OCI-LY1 (cell line): ENCODE measurements around the gene NAV2.
"Not testable (repeated sequence)": the region's sequence is repeated elsewhere in the genome, so short reads cannot be mapped to it uniquely, and the experiment has no call there.

Experiments
- H2AFZ ChIP-seq: fragments of 200-600 bp; sonication (generic), shearing (Covaris generic); 2 replicates; pipeline ENCODE4 v1.6.0; 2014; ENCODE audit warnings: antibody characterized with exemption, mild to moderate bottlenecking, low read length
- H3F3A ChIP-seq: fragments of 200-600 bp; sonication (generic), shearing (Covaris generic); 2 replicates; pipeline ENCODE4 v1.6.0; 2014; ENCODE audit warnings: mild to moderate bottlenecking, antibody characterized with exemption, low read length, moderate library complexity; ENCODE audit not compliant: insufficient read depth
- H3K27ac ChIP-seq: fragments of 200-600 bp; sonication (generic); 2 replicates; pipeline ENCODE4 v1.5.1; 2014; ENCODE audit warnings: low read length, mixed run types, mild to moderate bottlenecking, low read depth; ENCODE audit not compliant: poor library complexity, severe bottlenecking
- H3K27me3 ChIP-seq: fragments of 200-600 bp; sonication (generic); 2 replicates; pipeline ENCODE4 v1.6.0; 2014; ENCODE audit warnings: antibody characterized with exemption, mild to moderate bottlenecking, low read length, moderate library complexity; ENCODE audit not compliant: insufficient read depth
- H3K36me3 ChIP-seq: fragments of 200-600 bp; sonication (generic); 2 replicates; pipeline ENCODE4 v1.6.1; 2014; ENCODE audit warnings: mild to moderate bottlenecking, antibody characterized with exemption, low read length, moderate library complexity, mixed read lengths; ENCODE audit not compliant: insufficient read depth
- H3K4me1 ChIP-seq: fragments of 200-600 bp; sonication (generic); 2 replicates; pipeline ENCODE4 v1.5.1; 2014; ENCODE audit warnings: mild to moderate bottlenecking, low read length, moderate library complexity; ENCODE audit not compliant: insufficient read depth, severe bottlenecking
- H3K4me2 ChIP-seq: fragments of 200-600 bp; sonication (generic), shearing (Covaris generic); 2 replicates; pipeline ENCODE4 v1.6.1; 2014; ENCODE audit warnings: low read length
- H3K4me3 ChIP-seq: fragments of 200-600 bp; sonication (generic); 2 replicates; pipeline ENCODE4 v1.5.1; 2014; ENCODE audit warnings: low read length, low read depth, mild to moderate bottlenecking, mixed read lengths; ENCODE audit not compliant: poor library complexity, severe bottlenecking
- H3K79me2 ChIP-seq: fragments of 200-600 bp; shearing (Covaris generic); 2 replicates; pipeline ENCODE4 v1.6.1; 2016; ENCODE audit warnings: mixed run types, low read length, mixed read lengths; ENCODE audit not compliant: insufficient read depth
- H3K9ac ChIP-seq: fragments of 200-600 bp; sonication (generic), shearing (Covaris generic); 2 replicates; pipeline ENCODE4 v1.6.1; 2014; ENCODE audit warnings: mild to moderate bottlenecking, low read length, mixed read lengths
- H3K9me2 ChIP-seq: fragments of 200-600 bp; sonication (generic), shearing (Covaris generic); 2 replicates; pipeline ENCODE4 v1.6.1; 2014; ENCODE audit warnings: low read depth, mild to moderate bottlenecking, low read length, mixed read lengths
- H3K9me3 ChIP-seq: fragments of 200-600 bp; shearing (Covaris generic); 2 replicates; pipeline ENCODE4 v1.6.1; 2014; ENCODE audit warnings: low read length, mixed read lengths
- H4K20me1 ChIP-seq: fragments of 200-600 bp; sonication (generic), shearing (Covaris generic); 2 replicates; pipeline ENCODE4 v1.6.0; 2016; ENCODE audit warnings: mild to moderate bottlenecking, low read length; ENCODE audit not compliant: insufficient read depth
- CTCF ChIP-seq: fragments of 200-600 bp; sonication (generic), shearing (Covaris generic); IDR thresholded peaks from 2 replicates; pipeline ENCODE4 v1.5.1; 2017; ENCODE audit warnings: mild to moderate bottlenecking, antibody characterized with exemption, low read length, moderate library complexity, mixed read lengths
- EZH2 ChIP-seq: fragments of 200-600 bp; sonication (generic), shearing (Covaris generic); IDR thresholded peaks from 2 replicates; pipeline ENCODE4 v1.8.0; 2017; ENCODE audit warnings: borderline replicate concordance, mixed run types, mild to moderate bottlenecking, antibody characterized with exemption, low read length, moderate library complexity, mixed read lengths

The NAV2 gene

GRCh38 chr11:20005747-20006146 is 293.1 kb downstream of the NAV2 start:
- H3K9me2 ChIP-seq, result no peaks in the 10 kb centered on the region
- no peaks in the 10 kb centered on the region for H3K27me3 ChIP-seq
- H3K27ac ChIP-seq, result no peak overlapping the region
- no peaks in the 10 kb centered on the region for H3K79me2 ChIP-seq
- no peaks in the 10 kb centered on the region for H4K20me1 ChIP-seq
- H3K36me3 ChIP-seq, result no peaks in the 10 kb centered on the region
- H3K4me2 ChIP-seq, result no peak overlapping the region
- peaks cover 13% of the 10 kb centered on the region for H3K4me1 ChIP-seq
- no peak for TF ChIP-seq CTCF
- no peak for TF ChIP-seq EZH2
- no peak overlapping the region for H3K4me3 ChIP-seq
- H3F3A ChIP-seq, result no peaks in the 10 kb centered on the region
- H3K9me3 ChIP-seq, result no peaks in the 10 kb centered on the region
- no peak overlapping the region for H3K9ac ChIP-seq
- H2AFZ ChIP-seq, result no peak overlapping the region

GRCh38 chr11:20006618-20007017 is 294.0 kb downstream of the NAV2 start:
- not testable (repeated sequence) for H3K4me2 ChIP-seq, H2AFZ ChIP-seq, H3F3A ChIP-seq, H4K20me1 ChIP-seq, H3K27me3 ChIP-seq, H3K4me3 ChIP-seq, H3K9ac ChIP-seq, H3K9me2 ChIP-seq, H3K27ac ChIP-seq, H3K79me2 ChIP-seq, H3K36me3 ChIP-seq, H3K9me3 ChIP-seq
- peaks cover 13% of the 10 kb centered on the region for H3K4me1 ChIP-seq

GRCh38 chr11:20007386-20007785 is 294.7 kb downstream of the NAV2 start:
- Histone ChIP-seq H3K9ac (no peak overlapping the region), H3K27me3 (no peaks in the 10 kb centered on the region), H3F3A (no peaks in the 10 kb centered on the region), H4K20me1 (no peaks in the 10 kb centered on the region), H3K27ac (no peak overlapping the region), H3K4me1 (peaks cover 13% of the 10 kb centered on the region), H3K79me2 (no peaks in the 10 kb centered on the region), H3K4me2 (no peak overlapping the region), H2AFZ (no peak overlapping the region), H3K9me3 (no peaks in the 10 kb centered on the region), H3K36me3 (no peaks in the 10 kb centered on the region), H3K9me2 (no peaks in the 10 kb centered on the region), H3K4me3 (no peak overlapping the region)
- TF ChIP-seq CTCF, result no peak
- TF ChIP-seq EZH2, result no peak

GRCh38 chr11:20008190-20008870 is 295.7 kb downstream of the NAV2 start:
- H3K27ac ChIP-seq, result no peak overlapping the region
- no peaks in the 10 kb centered on the region for H3K79me2 ChIP-seq
- H3K4me1 ChIP-seq, result peaks cover 13% of the 10 kb centered on the region
- no peak overlapping the region for H2AFZ ChIP-seq
- H3F3A ChIP-seq, result no peaks in the 10 kb centered on the region
- H3K27me3 ChIP-seq, result no peaks in the 10 kb centered on the region
- H3K9ac ChIP-seq, result no peak overlapping the region
- H3K4me2 ChIP-seq, result no peak overlapping the region
- no peaks in the 10 kb centered on the region for H3K9me2 ChIP-seq
- TF ChIP-seq EZH2, result no peak
- no peak for TF ChIP-seq CTCF
- H4K20me1 ChIP-seq, result no peaks in the 10 kb centered on the region
- no peak overlapping the region for H3K4me3 ChIP-seq
- H3K36me3 ChIP-seq, result no peaks in the 10 kb centered on the region
- no peaks in the 10 kb centered on the region for H3K9me3 ChIP-seq
